Ishikawa (cell line): ENCODE data around the gene BTBD2.

Experiments
- CEBPB ChIP-seq: IDR thresholded peaks from 2 replicates; pipeline ENCODE4 v1.6.1; 2012
- CREB1 ChIP-seq: IDR thresholded peaks from 2 replicates; pipeline ENCODE4 v1.6.1; 2012; ENCODE audit warnings: low read depth
- EGR1 ChIP-seq: IDR thresholded peaks from 2 replicates; pipeline ENCODE4 v1.6.1; 2012
- EP300 ChIP-seq: IDR thresholded peaks from 2 replicates; pipeline ENCODE4 v1.6.1; 2012; ENCODE audit warnings: borderline replicate concordance
- FOXM1 ChIP-seq: IDR thresholded peaks from 2 replicates; pipeline ENCODE4 v1.6.1; 2012; ENCODE audit warnings: low read depth, borderline replicate concordance
- NFIC ChIP-seq: IDR thresholded peaks from 2 replicates; pipeline ENCODE4 v1.6.1; 2012
- RAD21 ChIP-seq: IDR thresholded peaks from 2 replicates; pipeline ENCODE4 v1.6.1; 2012; ENCODE audit warnings: low read depth
- TAF1 ChIP-seq: IDR thresholded peaks from 2 replicates; pipeline ENCODE4 v1.6.1; 2012; ENCODE audit warnings: low read depth, mild to moderate bottlenecking
- TCF12 ChIP-seq: IDR thresholded peaks from 2 replicates; pipeline ENCODE4 v1.6.1; 2012; ENCODE audit warnings: low read depth
- TEAD4 ChIP-seq: IDR thresholded peaks from 2 replicates; pipeline ENCODE4 v1.6.1; 2012
- YY1 ChIP-seq: IDR thresholded peaks from 2 replicates; pipeline ENCODE4 v1.6.1; 2012; ENCODE audit warnings: low read depth
- ZBTB7A ChIP-seq: IDR thresholded peaks from 2 replicates; pipeline ENCODE4 v1.6.1; 2012; ENCODE audit warnings: low read depth
- TF ChIP-seq, protein P1 (sequence below): IDR thresholded peaks from 2 replicates; pipeline ENCODE4 v1.6.1; 2012
- TF ChIP-seq, protein P2 (sequence below): IDR thresholded peaks from 2 replicates; pipeline ENCODE4 v1.6.1; 2012
- TF ChIP-seq, protein P3 (sequence below): IDR thresholded peaks from 2 replicates; pipeline ENCODE4 v1.6.1; 2012; ENCODE audit warnings: low read depth, mild to moderate bottlenecking

Gene BTBD2

DNA sequence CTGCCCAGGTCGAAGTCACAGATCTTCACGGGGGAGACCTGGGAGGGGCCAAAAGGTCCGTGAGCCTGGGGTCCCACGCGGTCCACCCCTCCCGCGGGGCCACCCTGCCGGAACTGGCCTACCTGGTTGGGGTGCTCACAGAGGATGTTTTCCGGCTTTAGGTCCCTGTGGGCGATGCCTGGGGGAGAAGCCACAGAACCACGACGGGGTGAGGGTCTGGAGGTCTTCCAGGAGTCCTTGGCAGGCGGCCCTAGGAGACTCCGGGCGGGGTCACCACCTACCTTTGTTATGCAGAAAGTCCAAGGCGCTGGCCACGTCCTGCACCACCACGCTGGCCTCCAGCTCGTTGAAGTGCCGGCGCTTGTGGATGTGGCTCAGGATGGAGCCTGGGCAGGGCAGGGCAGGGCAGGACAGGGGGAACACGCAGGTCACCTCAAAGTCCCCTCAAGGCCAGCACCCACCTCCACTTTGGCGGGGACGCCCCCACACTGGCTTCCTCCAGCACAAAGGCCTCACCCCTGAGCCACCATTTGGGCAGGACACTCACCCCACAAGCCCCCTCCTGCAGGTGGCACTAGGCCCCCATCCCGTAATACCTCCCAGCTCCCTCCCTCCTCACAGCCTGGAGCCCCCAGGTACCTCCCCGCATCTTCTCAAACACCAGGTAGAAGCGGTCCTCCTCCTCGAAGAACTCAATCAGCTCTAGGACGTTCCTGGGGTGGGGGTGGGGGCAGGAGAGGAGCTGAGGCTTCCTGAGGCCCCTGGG, 27.2 kb upstream of the BTBD2 start:
- TF ChIP-seq TCF12 (peak; percentile 21; the same call in 1 of the 2 replicates), ZBTB7A (peak; percentile 98), TEAD4 (no peak), NFIC (peak; percentile 57; the same call in 1 of the 2 replicates)
- TF ChIP-seq, protein P1, sequence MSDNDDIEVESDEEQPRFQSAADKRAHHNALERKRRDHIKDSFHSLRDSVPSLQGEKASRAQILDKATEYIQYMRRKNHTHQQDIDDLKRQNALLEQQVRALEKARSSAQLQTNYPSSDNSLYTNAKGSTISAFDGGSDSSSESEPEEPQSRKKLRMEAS, result peak; percentile 49; the same call in 1 of the 2 replicates
- TF ChIP-seq, protein P2, sequence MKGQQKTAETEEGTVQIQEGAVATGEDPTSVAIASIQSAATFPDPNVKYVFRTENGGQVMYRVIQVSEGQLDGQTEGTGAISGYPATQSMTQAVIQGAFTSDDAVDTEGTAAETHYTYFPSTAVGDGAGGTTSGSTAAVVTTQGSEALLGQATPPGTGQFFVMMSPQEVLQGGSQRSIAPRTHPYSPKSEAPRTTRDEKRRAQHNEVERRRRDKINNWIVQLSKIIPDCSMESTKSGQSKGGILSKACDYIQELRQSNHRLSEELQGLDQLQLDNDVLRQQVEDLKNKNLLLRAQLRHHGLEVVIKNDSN, result no peak

DNA sequence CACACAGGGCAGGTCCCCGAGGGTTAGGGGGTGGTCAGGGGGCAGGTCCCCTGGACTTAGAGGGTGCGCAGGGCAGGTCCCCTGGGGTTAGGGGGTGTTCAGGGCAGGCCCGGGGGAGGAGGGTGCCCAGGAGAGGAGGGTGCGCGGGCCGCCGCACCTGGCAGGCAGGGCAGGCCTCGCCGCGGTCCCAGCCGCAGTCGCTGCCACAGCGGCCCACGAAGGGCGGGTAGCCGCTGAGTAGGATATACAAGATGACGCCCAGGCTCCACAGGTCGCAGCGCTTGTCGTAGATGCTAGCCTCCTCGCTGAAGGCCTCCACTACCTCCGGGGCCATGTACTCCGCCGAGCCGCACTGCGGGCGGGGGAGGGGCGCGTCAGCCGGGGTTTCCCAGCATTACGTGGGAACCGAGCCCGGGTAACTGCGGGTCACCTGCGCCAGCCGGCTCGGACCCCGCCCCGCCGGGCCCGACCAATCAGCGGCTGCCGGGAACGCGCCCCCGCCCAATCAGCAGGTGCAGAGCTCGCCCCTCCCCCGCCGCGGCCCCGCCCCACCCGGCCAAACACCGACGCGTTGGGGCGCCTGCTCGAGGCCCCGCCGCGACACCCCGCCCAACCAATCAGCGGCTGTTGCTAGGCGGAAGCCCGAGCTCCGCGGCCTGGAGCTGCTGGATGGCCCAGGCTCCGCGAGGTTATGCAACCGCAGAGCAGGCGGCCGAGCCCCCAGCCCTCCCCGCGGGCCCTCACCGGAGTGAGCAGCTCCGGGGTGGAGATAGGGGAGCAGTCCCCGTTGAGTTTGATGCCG, 26.4 kb upstream of the BTBD2 start:
- TF ChIP-seq, protein P1, result peak; percentile 21; the same call in 1 of the 2 replicates
- TF ChIP-seq TCF12 (peak; percentile 51), NFIC (no peak), CREB1 (0 out of 2 replicates have a peak, but pooled peaks have one; percentile 16), TAF1 (0 out of 2 replicates have a peak, but pooled peaks have one; percentile 13), TEAD4 (0 out of 2 replicates have a peak, but pooled peaks have one; percentile 3), EP300 (peak; percentile 75), ZBTB7A (no peak), FOXM1 (no peak), CEBPB (peak; percentile 96), RAD21 (no peak), EGR1 (no peak), YY1 (no peak; the same call in 1 of the 2 replicates)
- TF ChIP-seq, protein P2, result no peak; the same call in 1 of the 2 replicates
- TF ChIP-seq, protein P3, sequence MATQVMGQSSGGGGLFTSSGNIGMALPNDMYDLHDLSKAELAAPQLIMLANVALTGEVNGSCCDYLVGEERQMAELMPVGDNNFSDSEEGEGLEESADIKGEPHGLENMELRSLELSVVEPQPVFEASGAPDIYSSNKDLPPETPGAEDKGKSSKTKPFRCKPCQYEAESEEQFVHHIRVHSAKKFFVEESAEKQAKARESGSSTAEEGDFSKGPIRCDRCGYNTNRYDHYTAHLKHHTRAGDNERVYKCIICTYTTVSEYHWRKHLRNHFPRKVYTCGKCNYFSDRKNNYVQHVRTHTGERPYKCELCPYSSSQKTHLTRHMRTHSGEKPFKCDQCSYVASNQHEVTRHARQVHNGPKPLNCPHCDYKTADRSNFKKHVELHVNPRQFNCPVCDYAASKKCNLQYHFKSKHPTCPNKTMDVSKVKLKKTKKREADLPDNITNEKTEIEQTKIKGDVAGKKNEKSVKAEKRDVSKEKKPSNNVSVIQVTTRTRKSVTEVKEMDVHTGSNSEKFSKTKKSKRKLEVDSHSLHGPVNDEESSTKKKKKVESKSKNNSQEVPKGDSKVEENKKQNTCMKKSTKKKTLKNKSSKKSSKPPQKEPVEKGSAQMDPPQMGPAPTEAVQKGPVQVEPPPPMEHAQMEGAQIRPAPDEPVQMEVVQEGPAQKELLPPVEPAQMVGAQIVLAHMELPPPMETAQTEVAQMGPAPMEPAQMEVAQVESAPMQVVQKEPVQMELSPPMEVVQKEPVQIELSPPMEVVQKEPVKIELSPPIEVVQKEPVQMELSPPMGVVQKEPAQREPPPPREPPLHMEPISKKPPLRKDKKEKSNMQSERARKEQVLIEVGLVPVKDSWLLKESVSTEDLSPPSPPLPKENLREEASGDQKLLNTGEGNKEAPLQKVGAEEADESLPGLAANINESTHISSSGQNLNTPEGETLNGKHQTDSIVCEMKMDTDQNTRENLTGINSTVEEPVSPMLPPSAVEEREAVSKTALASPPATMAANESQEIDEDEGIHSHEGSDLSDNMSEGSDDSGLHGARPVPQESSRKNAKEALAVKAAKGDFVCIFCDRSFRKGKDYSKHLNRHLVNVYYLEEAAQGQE, result no peak

DNA sequence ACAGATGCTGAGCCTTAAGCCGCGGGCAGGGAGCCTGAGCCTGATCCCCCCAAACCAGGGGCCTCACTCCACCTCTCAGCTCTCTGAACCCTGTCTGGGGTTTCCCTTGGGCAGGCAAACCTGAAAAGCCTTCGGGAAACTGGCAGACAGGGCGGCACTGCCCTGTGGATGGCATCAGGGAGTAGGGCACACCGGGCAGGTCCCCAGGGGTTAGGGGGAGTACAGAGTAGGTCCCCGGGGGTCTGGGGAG, 25.8 kb upstream of the BTBD2 start:
- TF ChIP-seq EGR1 (no peak), CREB1 (no peak), EP300 (no peak), NFIC (no peak), YY1 (no peak), TEAD4 (no peak), FOXM1 (no peak), ZBTB7A (no peak), RAD21 (no peak), TCF12 (no peak)
- TF ChIP-seq, protein P1, result no peak
- TF ChIP-seq, protein P2, result no peak
- TF ChIP-seq, protein P3, result no peak

DNA sequence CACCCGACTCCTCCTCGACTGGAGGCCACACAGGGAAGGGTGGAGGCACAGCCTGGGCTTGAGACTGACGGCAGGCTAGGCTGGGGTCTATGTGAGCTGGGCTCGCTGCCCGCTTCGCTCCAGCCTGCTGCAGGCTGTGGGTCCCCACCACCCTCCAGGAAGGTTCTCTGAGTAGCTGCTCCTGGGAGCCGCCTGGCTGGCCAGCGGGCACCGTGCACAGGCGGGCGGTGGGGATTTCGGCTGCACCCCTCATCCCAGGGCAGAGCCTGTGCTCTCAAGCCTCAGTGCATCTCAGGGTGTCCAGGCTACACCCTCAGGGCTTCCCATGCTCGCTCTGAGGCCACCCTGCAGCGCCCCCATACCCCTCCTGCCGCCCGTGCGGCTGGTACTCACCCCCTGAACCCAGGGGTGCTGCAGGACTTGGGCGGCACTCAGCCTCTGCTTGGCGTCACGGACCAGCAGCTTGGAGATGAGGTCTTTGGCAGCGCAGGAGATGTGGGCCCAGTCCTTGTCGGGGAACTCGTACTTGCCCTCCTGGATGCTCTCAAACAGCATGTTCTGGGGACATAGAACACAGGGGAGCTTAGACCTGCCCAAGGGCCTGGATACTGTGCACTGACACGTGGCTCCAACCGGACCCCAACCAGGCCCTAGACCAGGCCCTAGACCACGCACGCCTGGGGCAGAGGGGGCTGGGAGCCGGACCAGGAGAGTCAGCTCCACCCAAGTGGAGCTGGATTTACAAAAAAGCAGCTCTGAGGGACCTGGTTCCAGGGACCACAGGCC, 25.3 kb upstream of the BTBD2 start:
- no peak for TF ChIP-seq RAD21
- TF ChIP-seq TEAD4, result no peak
- no peak for TF ChIP-seq CREB1
- TF ChIP-seq, protein P3, result no peak
- TF ChIP-seq, protein P2, result no peak
- TF ChIP-seq, protein P1, result no peak
- no peak for TF ChIP-seq CEBPB
- no peak for TF ChIP-seq EGR1
- no peak for TF ChIP-seq ZBTB7A
- TF ChIP-seq NFIC, result no peak
- no peak; the same call in 1 of the 2 replicates for TF ChIP-seq TAF1
- no peak for TF ChIP-seq YY1
- no peak for TF ChIP-seq TCF12
- no peak for TF ChIP-seq EP300
- TF ChIP-seq FOXM1, result no peak
